ENCODE results near the gene TEKT4. TPM values are rescaled to one million over a fixed set of nuclear protein-coding genes. Genes with fewer than 3 reads are reported as not detected.

The TEKT4 gene
- total RNA-seq, 2 donors from 2014 or later, result not detected

GRCh38 chr2:94870440-94871225 lies 597 bp upstream of the TEKT4 start:
- Histone ChIP-seq H3K4me3 (no peak overlapping the region), H3K4me1 (no peaks in the 10 kb centered on the region), H3K27me3 (peaks cover 0 to 4% of the 10 kb centered on the region in 2 donors), H3K9me3 (no peaks in the 10 kb centered on the region), H3K27ac (no peak overlapping the region), H3K36me3 (replicated peaks in 1 of 2; ENCODE audit: insufficient read depth in 1 of 2, low read depth in 2 of 2) (no peaks in the 10 kb centered on the region)
- intact Hi-C loops (cut with DNase I), result no loop called here
- 28 to 58% methylated on average over 6 to 24 of the region's 25 CpGs for WGBS, 2 donors
- ATAC-seq (no peak), DNase-seq (peak in 1 of 4 donors; percentile 33)
- TF ChIP-seq CTCF (IDR thresholded peaks at IDR 0.05) (peak in 4 of 7 experiments; percentile 15 to 26 (median 20)), POLR2A (IDR thresholded peaks at IDR 0.05) (no peak)

- no peak for ATAC-seq
- DNase-seq, result no peak
- TF ChIP-seq CTCF (IDR thresholded peaks at IDR 0.05) (no peak), POLR2A (IDR thresholded peaks at IDR 0.05) (no peak)
- Histone ChIP-seq H3K9me3 (no peaks in the 10 kb centered on the region), H3K36me3 (replicated peaks in 1 of 2; ENCODE audit: insufficient read depth in 1 of 2, low read depth in 2 of 2) (no peaks in the 10 kb centered on the region), H3K27me3 (peaks cover 0 to 4% of the 10 kb centered on the region in 2 donors), H3K4me3 (no peak overlapping the region), H3K27ac (no peak overlapping the region), H3K4me1 (no peaks in the 10 kb centered on the region)
- intact Hi-C loops (cut with DNase I), result no loop called here
- WGBS, 2 donors, result 55 to 100% methylated on average over 2 to 10 of the region's 10 CpGs
Measured at GRCh38 chr2:94872088-94872618, 923 bp downstream of the TEKT4 start.

GRCh38 chr2:94872676-94873361 lies 1.6 kb downstream of the TEKT4 start:
- DNase-seq (no peak), ATAC-seq (no peak)
- no peaks in the 10 kb centered on the region for H3K36me3 ChIP-seq (replicated peaks in 1 of 2; ENCODE audit: insufficient read depth in 1 of 2, low read depth in 2 of 2)
- no peak overlapping the region for H3K4me3 ChIP-seq
- no peaks in the 10 kb centered on the region for H3K9me3 ChIP-seq
- H3K27me3 ChIP-seq, result peaks cover 0 to 4% of the 10 kb centered on the region in 2 donors
- H3K4me1 ChIP-seq, result no peaks in the 10 kb centered on the region
- TF ChIP-seq POLR2A (IDR thresholded peaks at IDR 0.05) (no peak), CTCF (IDR thresholded peaks at IDR 0.05) (no peak)
- WGBS, 2 donors, result 75 to 78% methylated on average over 12 of the region's 12 CpGs
- no peak overlapping the region for H3K27ac ChIP-seq
- intact Hi-C loops (cut with DNase I), result no loop called here

GRCh38 chr2:94873362-94874276 lies 2.4 kb downstream of the TEKT4 start:
- TF ChIP-seq CTCF (IDR thresholded peaks at IDR 0.05) (no peak), POLR2A (IDR thresholded peaks at IDR 0.05) (no peak)
- Histone ChIP-seq H3K4me1 (no peaks in the 10 kb centered on the region), H3K9me3 (no peaks in the 10 kb centered on the region), H3K27me3 (peaks cover 0 to 4% of the 10 kb centered on the region in 2 donors), H3K36me3 (replicated peaks in 1 of 2; ENCODE audit: insufficient read depth in 1 of 2, low read depth in 2 of 2) (no peaks in the 10 kb centered on the region), H3K27ac (no peak overlapping the region), H3K4me3 (no peak overlapping the region)
- intact Hi-C loops (cut with DNase I), result no loop called here
- DNase-seq (no peak), ATAC-seq (no peak)
- WGBS, 2 donors, result 52 to 56% methylated on average over 14 to 28 of the region's 28 CpGs

All from body of pancreas (tissue), 4 donors.